B cell (primary cell): Measurements from ENCODE around the gene CARMIL3. TPM values are rescaled to one million over a fixed set of nuclear protein-coding genes. Genes with fewer than 3 reads are reported as not detected.

Experiments used
- ATAC-seq: fragments of 200-7000 bp; cut with Tn5 transposase; one replicate; pipeline ENCODE4 v1.10.0; 2021; ENCODE audit warnings: low read depth, mild to moderate bottlenecking, moderate number of reproducible peaks, moderate library complexity
- CTCF ChIA-PET: fragments of 350-600 bp; sonication (Branson Sonifier 250); formaldehyde crosslinking; loops from one replicate; lab custom pipeline; 2021; ENCODE audit warnings: antibody characterized with exemption, inconsistent platforms; lab: Charles Lee
- POLR2A ChIA-PET: fragments of 350-600 bp; sonication (Branson Sonifier 250); formaldehyde crosslinking; loops from one replicate; lab custom pipeline; 2021; ENCODE audit warnings: antibody characterized with exemption; lab: Charles Lee
- DNase-seq: peaks from one replicate; pipeline ENCODE4 v3.0.0; 2013
- H2AFZ ChIP-seq: 2 replicates; pipeline ENCODE4 v1.6.1; 2012; ENCODE audit warnings: mild to moderate bottlenecking, low read depth, low read length; ENCODE audit not compliant: insufficient read depth, poor library complexity, severe bottlenecking
- H3K27ac ChIP-seq, 2 donors: 1 replicate in 1 of 2; 2 replicates in 1 of 2; pipeline ENCODE4 v1.5.1; 2012 to 2013; ENCODE audit warnings: low read length in 2 of 2, mild to moderate bottlenecking in 2 of 2, moderate library complexity in 1 of 2
- H3K27me3 ChIP-seq, 4 experiments: fragments of 200-600 bp in 1 of 4; sonication (generic) in 1 of 4; replicated peaks in 1 of 4; 1 replicate in 2 of 4; 2 replicates in 2 of 4; pipeline versions ENCODE4 v1.6.1 to v1.7.0; 2013 to 2016; ENCODE audit warnings: low read length in 3 of 4, mild to moderate bottlenecking in 2 of 4, mixed read lengths in 1 of 4, moderate library complexity in 1 of 4; ENCODE audit not compliant: insufficient read depth in 4 of 4, control insufficient read depth in 3 of 4; ENCODE audit errors: control extremely low read depth in 1 of 4
- H3K36me3 ChIP-seq, 2 experiments: replicated peaks in 1 of 2; 1 replicate in 1 of 2; 2 replicates in 1 of 2; pipeline versions ENCODE4 v1.6.1 to v1.7.1; 2013; ENCODE audit warnings: low read length in 1 of 2; ENCODE audit not compliant: insufficient read depth in 2 of 2, control insufficient read depth in 1 of 2; ENCODE audit errors: control extremely low read depth in 1 of 2, extremely low read depth in 1 of 2
- H3K4me1 ChIP-seq, 2 donors: fragments of 200-600 bp in 1 of 2; sonication (generic) in 1 of 2; 1 replicate in 1 of 2; 2 replicates in 1 of 2; pipeline versions ENCODE4 v1.5.1 to v1.6.1; 2013 to 2017; ENCODE audit warnings: low read length in 2 of 2; ENCODE audit not compliant: control insufficient read depth in 2 of 2, insufficient read depth in 2 of 2
- H3K4me2 ChIP-seq: replicated peaks from 2 replicates; pipeline ENCODE3; 2012; ENCODE audit warnings: mild to moderate bottlenecking, low read depth, low read length; ENCODE audit not compliant: poor library complexity, severe bottlenecking
- H3K4me3 ChIP-seq, 5 experiments: fragments of 200-600 bp in 1 of 5; sonication (generic) in 1 of 5; 1 replicate in 3 of 5; 2 replicates in 2 of 5; pipeline versions ENCODE4 v1.5.1 to v1.7.0; 2011 to 2016; ENCODE audit warnings: low read length in 4 of 5, mild to moderate bottlenecking in 4 of 5, low read depth in 2 of 5, control low read depth in 1 of 5, moderate library complexity in 1 of 5; ENCODE audit not compliant: insufficient read depth in 1 of 5; ENCODE audit errors: control extremely low read depth in 1 of 5, extremely low read depth in 1 of 5
- H3K79me2 ChIP-seq: fragments of 200-600 bp; sonication (generic); one replicate; pipeline ENCODE4 v1.6.0; 2016; ENCODE audit warnings: low read length; ENCODE audit not compliant: control insufficient read depth, insufficient read depth
- H3K9ac ChIP-seq: fragments of 200-600 bp; sonication (generic); 2 replicates; pipeline ENCODE4 v1.6.1; 2017; ENCODE audit warnings: mild to moderate bottlenecking, low read length, moderate library complexity
- H3K9me3 ChIP-seq, 3 donors: one replicate each; pipeline versions ENCODE4 v1.6.1 to v1.7.1; 2013; ENCODE audit warnings: low read length in 2 of 3; ENCODE audit not compliant: control insufficient read depth in 2 of 3, insufficient read depth in 1 of 3; ENCODE audit errors: control extremely low read depth in 1 of 3
- H4K20me1 ChIP-seq: 2 replicates; pipeline ENCODE4 v1.6.0; 2012; ENCODE audit warnings: mild to moderate bottlenecking, low read length; ENCODE audit not compliant: insufficient read depth, control insufficient read depth, poor library complexity, severe bottlenecking
- H3K27ac Mint-ChIP-seq: one replicate; pipeline ENCODE4 v1.8.0; 2021; ENCODE audit warnings: mixed read lengths
- H3K27me3 Mint-ChIP-seq: one replicate; pipeline ENCODE4 v1.8.0; 2021; ENCODE audit warnings: mixed read lengths
- H3K4me1 Mint-ChIP-seq: one replicate; pipeline ENCODE4 v1.8.0; 2021; ENCODE audit warnings: mixed read lengths
- H3K4me3 Mint-ChIP-seq: one replicate; pipeline ENCODE4 v1.8.0; 2021; ENCODE audit warnings: mixed read lengths
- H3K9me3 Mint-ChIP-seq: one replicate; pipeline ENCODE4 v1.8.0; 2022; ENCODE audit warnings: mixed read lengths; ENCODE audit not compliant: insufficient read depth
- CTCF ChIP-seq: fragments of 200-600 bp; IDR thresholded peaks from one replicate; pipeline ENCODE4 v1.8.0; 2022; ENCODE audit warnings: antibody characterized with exemption, mild to moderate bottlenecking
- EZH2 ChIP-seq: IDR thresholded peaks from 2 replicates; pipeline ENCODE4 v1.6.1; 2012; ENCODE audit warnings: borderline replicate concordance, low read depth, mild to moderate bottlenecking, moderate library complexity, low read length; ENCODE audit not compliant: insufficient read depth, poor library complexity, severe bottlenecking
- WGBS: methylation state at CpG from one replicate; pipeline ENCODE4 v1.1.5; 2013; ENCODE audit warnings: missing lambda C conversion rate; ENCODE audit not compliant: insufficient coverage; 5-methylcytosine and 5-hydroxymethylcytosine counted together
- intact Hi-C: fragments of 100-400 bp; cut with micrococcal nuclease; formaldehyde crosslinking; loops from one replicate; pipeline ENCODE4 v1.10.0; 2022
- polyA plus RNA-seq: library from polyadenylated mRNA; depleted of rRNA; stranded (reverse); fragments of >200 nt; gene quantifications from 2 replicates; pipeline ENCODE4 v1.2.3, GENCODE V29; 2012
- total RNA-seq, 2 donors: library from RNA; stranded (reverse); fragments of 120-200 nt in 1 of 2; gene quantifications; 1 replicate in 1 of 2; 2 replicates in 1 of 2; pipeline versions ENCODE4 v1.2.3 to v1.2.4, GENCODE V29; 2013 to 2022

Gene CARMIL3
- total and polyA plus RNA-seq, 2 donors (not counting 1 experiment from before 2014, with no cell fraction given) = 1.0 to 7.2 TPM

GRCh38 chr14:24108336-24108874 lies 56.6 kb downstream of the CARMIL3 start:
- CTCF ChIA-PET = interaction anchor here (0.6 to 11.7 kb wide), 45 partner anchors 8 to 630 kb away, joined by 3 to 292 read pairs (median 5); partner anchors contain the start of genes CARMIL3, CPNE6, IRF9 and PCK2
- Histone ChIP-seq H3K9ac (no peak overlapping the region), H3K27me3 (no peaks in the 10 kb centered on the region), H3K9me3 (no peaks in the 10 kb centered on the region), H3K4me1 (peaks cover 10 to 13% of the 10 kb centered on the region in 2 donors), H3K27ac (peak overlapping the region; percentile 44 to 68), H3K4me2 (peak overlapping the region; percentile 16), H4K20me1 (no peaks in the 10 kb centered on the region), H2AFZ (peak overlapping the region; percentile 54), H3K36me3 (peaks cover 0 to 12% of the 10 kb centered on the region in 2 experiments), H3K79me2 (peaks cover 29% of the 10 kb centered on the region), H3K4me3 (no peak overlapping the region)
- 100% methylated on average over 1 of the region's 5 CpGs for WGBS
- intact Hi-C loops = loop anchor here (1.0 to 10.0 kb wide), 4 partner anchors 14 to 124 kb away; partner anchors contain the start of genes DHRS4L2, IRF9 and PCK2
- no peak overlapping the region for H3K4me3 Mint-ChIP-seq
- POLR2A ChIA-PET = interaction anchor here (0.6 to 4.1 kb wide), 5 partner anchors 14 to 122 kb away, joined by 3 to 23 read pairs (median 4); partner anchors contain the start of genes IRF9 and PCK2
- peaks cover 11% of the 10 kb centered on the region for H3K4me1 Mint-ChIP-seq
- DNase-seq = no peak
- ATAC-seq = peak; percentile 14
- peak overlapping the region; percentile 95 for H3K27ac Mint-ChIP-seq
- no peaks in the 10 kb centered on the region for H3K9me3 Mint-ChIP-seq
- H3K27me3 Mint-ChIP-seq = no peaks in the 10 kb centered on the region
- no peak for TF ChIP-seq EZH2
- TF ChIP-seq CTCF = no peak

DNA sequence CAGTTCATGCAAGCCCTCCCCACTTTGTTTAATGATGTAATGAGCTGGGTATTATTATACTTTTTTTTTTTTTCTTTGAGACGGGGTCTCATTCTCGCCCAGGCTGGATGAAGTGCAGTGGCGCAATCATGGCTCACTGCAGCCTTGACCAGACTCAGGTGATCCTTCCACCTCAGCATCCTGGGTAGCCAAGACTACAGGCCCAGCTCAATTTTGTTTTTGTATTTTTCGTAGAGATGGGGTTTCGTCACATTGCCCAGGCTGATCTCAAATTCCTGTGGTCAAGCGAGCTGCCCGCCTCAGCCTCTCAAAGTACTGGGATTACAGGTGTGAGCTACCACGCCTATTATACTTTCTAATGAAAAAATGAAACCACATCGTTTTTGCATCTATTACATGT lies 58.3 kb downstream of the CARMIL3 start:
- POLR2A ChIA-PET = interaction anchor here (0.7 to 4.1 kb wide), 3 partner anchors 15 to 26 kb away, joined by 3 to 23 read pairs (median 3); partner anchors contain the start of genes PCK2 and PSME1
- TF ChIP-seq EZH2 (no peak), CTCF (no peak)
- WGBS = 96% methylated on average over 6 of the region's 9 CpGs
- Histone ChIP-seq H3K27ac (no peak overlapping the region), H3K4me3 (no peak overlapping the region), H3K4me2 (no peak overlapping the region), H3K79me2 (peaks cover 28% of the 10 kb centered on the region), H3K9ac (no peak overlapping the region), H3K9me3 (no peaks in the 10 kb centered on the region), H3K36me3 (no peaks in the 10 kb centered on the region), H4K20me1 (no peaks in the 10 kb centered on the region), H3K27me3 (no peaks in the 10 kb centered on the region), H3K4me1 (peaks cover 11 to 17% of the 10 kb centered on the region in 2 donors), H2AFZ (no peak overlapping the region)
- CTCF ChIA-PET = interaction anchor here (0.7 to 11.7 kb wide), 28 partner anchors 9 to 478 kb away, joined by 3 to 292 read pairs (median 5); partner anchors contain the start of genes CARMIL3, DHRS1, IRF9 and NOP9
- H3K4me1 Mint-ChIP-seq = peaks cover 14% of the 10 kb centered on the region
- intact Hi-C loops = loop anchor here (10.0 kb wide), 1 partner anchor 555 kb away; the partner anchor contains the start of genes THTPA and ZFHX2
- no peak for ATAC-seq
- no peaks in the 10 kb centered on the region for H3K9me3 Mint-ChIP-seq
- DNase-seq = no peak
- H3K27ac Mint-ChIP-seq = no peak overlapping the region
- no peak overlapping the region for H3K4me3 Mint-ChIP-seq
- H3K27me3 Mint-ChIP-seq = no peaks in the 10 kb centered on the region
